ENCODE measurements around the gene MAP7D1. TPM values are rescaled to one million over a fixed set of nuclear protein-coding genes. Genes with fewer than 3 reads are reported as not detected.

The MAP7D1 gene
- total and polyA plus RNA-seq, 10 of the 15 experiments (the other 5 are each of a cell fraction or from before 2014, with no cell fraction given): 4.4 to 97.6 (median 24.2) TPM

DNA sequence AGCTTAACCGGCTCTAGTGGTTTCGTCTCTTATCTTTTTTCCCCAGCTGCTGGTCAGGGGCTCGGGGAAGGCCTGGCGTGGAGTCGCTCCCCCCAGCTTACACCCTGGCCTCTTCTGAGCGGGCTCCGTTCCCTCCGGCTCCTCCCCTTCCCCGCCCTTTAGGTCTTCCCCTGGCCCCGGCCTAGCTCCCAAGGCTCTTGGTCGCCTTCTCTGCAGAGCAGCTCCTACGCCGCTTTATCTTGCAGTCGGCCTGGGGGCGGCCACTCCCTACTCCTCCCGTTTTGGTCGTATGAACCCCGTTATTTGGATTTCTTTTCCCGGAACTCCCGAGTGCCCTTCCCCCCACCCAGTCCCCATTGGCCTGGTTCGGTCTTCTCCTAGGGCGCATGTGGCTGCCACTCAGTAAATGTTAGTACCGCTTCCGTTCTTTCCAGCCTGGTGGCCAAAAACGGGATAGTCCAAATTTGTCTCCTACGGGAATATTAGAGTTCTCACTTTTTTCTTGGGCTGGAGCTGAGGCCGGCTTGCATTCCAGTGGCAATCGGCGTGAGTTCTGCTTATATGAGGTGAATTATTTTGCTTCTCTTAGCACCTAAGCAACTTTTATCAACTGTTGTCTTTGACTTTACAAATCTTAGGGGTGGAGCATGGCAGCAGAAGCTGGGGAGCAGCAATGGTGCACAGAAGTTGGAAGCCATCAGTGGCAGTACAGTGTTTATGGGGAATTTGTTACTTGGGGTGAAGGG lies 68.8 kb downstream of the MAP7D1 start (continued):
- no peak for TF ChIP-seq ESRRA (IDR thresholded peaks at IDR 0.05; ENCODE audit: low read length)
- peak; percentile 17; the same call in 1 of the 2 replicates for TF ChIP-seq NFIC (IDR thresholded peaks at IDR 0.05; ENCODE audit: low read depth, low read length)
- TF ChIP-seq NFYA (IDR thresholded peaks at IDR 0.05; ENCODE audit: borderline replicate concordance, low read depth, low read length): no peak
- TF ChIP-seq KDM1A (IDR thresholded peaks at IDR 0.05; ENCODE audit: borderline replicate concordance): no peak
- TF ChIP-seq TBL1XR1 (IDR thresholded peaks at IDR 0.05; ENCODE audit: low read depth, low read length): no peak
- no peak for TF ChIP-seq NR2F1 (conservative IDR thresholded peaks at IDR 0.05)
- TF ChIP-seq GABPA (IDR thresholded peaks at IDR 0.05; ENCODE audit: low read depth): no peak
- TF ChIP-seq, protein P1, sequence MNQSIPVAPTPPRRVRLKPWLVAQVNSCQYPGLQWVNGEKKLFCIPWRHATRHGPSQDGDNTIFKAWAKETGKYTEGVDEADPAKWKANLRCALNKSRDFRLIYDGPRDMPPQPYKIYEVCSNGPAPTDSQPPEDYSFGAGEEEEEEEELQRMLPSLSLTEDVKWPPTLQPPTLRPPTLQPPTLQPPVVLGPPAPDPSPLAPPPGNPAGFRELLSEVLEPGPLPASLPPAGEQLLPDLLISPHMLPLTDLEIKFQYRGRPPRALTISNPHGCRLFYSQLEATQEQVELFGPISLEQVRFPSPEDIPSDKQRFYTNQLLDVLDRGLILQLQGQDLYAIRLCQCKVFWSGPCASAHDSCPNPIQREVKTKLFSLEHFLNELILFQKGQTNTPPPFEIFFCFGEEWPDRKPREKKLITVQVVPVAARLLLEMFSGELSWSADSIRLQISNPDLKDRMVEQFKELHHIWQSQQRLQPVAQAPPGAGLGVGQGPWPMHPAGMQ (IDR thresholded peaks at IDR 0.05; ENCODE audit: borderline replicate concordance): no peak
- no peak for TF ChIP-seq TARDBP (IDR thresholded peaks at IDR 0.05; ENCODE audit: borderline replicate concordance)
- TF ChIP-seq, protein P2, sequence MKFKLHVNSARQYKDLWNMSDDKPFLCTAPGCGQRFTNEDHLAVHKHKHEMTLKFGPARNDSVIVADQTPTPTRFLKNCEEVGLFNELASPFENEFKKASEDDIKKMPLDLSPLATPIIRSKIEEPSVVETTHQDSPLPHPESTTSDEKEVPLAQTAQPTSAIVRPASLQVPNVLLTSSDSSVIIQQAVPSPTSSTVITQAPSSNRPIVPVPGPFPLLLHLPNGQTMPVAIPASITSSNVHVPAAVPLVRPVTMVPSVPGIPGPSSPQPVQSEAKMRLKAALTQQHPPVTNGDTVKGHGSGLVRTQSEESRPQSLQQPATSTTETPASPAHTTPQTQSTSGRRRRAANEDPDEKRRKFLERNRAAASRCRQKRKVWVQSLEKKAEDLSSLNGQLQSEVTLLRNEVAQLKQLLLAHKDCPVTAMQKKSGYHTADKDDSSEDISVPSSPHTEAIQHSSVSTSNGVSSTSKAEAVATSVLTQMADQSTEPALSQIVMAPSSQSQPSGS (IDR thresholded peaks at IDR 0.05; ENCODE audit: low read length): no peak
- no peak; the same call in 1 of the 2 replicates for TF ChIP-seq SMAD5 (IDR thresholded peaks at IDR 0.05; ENCODE audit: low read depth)
- no peak for TF ChIP-seq ZNF207 (IDR thresholded peaks at IDR 0.05; ENCODE audit: borderline replicate concordance)
- TF ChIP-seq BCL11A (IDR thresholded peaks at IDR 0.05; ENCODE audit: low read depth, low read length): no peak
- TF ChIP-seq BMI1 (IDR thresholded peaks at IDR 0.05; ENCODE audit: borderline replicate concordance): no peak
- no peak for TF ChIP-seq HCFC1 (IDR thresholded peaks at IDR 0.05; ENCODE audit: low read length)
- TF ChIP-seq CHD2 (IDR thresholded peaks at IDR 0.05; ENCODE audit: borderline replicate concordance, low read depth, low read length): no peak
- TF ChIP-seq, protein P3, sequence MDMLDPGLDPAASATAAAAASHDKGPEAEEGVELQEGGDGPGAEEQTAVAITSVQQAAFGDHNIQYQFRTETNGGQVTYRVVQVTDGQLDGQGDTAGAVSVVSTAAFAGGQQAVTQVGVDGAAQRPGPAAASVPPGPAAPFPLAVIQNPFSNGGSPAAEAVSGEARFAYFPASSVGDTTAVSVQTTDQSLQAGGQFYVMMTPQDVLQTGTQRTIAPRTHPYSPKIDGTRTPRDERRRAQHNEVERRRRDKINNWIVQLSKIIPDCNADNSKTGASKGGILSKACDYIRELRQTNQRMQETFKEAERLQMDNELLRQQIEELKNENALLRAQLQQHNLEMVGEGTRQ (IDR thresholded peaks at IDR 0.05; ENCODE audit: borderline replicate concordance, low read depth, low read length): no peak
- peak; percentile 6 for TF ChIP-seq SMAD1 (IDR thresholded peaks at IDR 0.05; ENCODE audit: low read depth, partially characterized antibody)
- TF ChIP-seq PRDM15 (CRISPR knock-in tag; IDR thresholded peaks at IDR 0.05): no peak
- no peak for TF ChIP-seq SREBF2 (IDR thresholded peaks at IDR 0.05; ENCODE audit: low read length)
